CD14-positive monocyte (primary cell): Measurements from ENCODE around the gene SEC22A. TPM values are rescaled to one million over a fixed set of nuclear protein-coding genes. Genes with fewer than 3 reads are reported as not detected.
"Not testable (repeated sequence)": the region's sequence is repeated elsewhere in the genome, so short reads cannot be mapped to it uniquely, and the experiment has no call there.

ENCODE experiments used
- DNase-seq, 3 donors: peaks; one replicate each; pipeline ENCODE4 v3.0.0-alpha.2; 2011 to 2022
- H2AFZ ChIP-seq: 2 replicates; pipeline ENCODE4 v1.6.0; 2012; ENCODE audit warnings: mild to moderate bottlenecking, low read depth, low read length, inconsistent platforms; ENCODE audit not compliant: insufficient read depth, poor library complexity, severe bottlenecking
- H3K27ac ChIP-seq, 2 donors: 1 replicate in 1 of 2; 2 replicates in 1 of 2; pipeline ENCODE4 v1.5.1; 2012 to 2013; ENCODE audit warnings: low read length in 2 of 2, control low read depth in 1 of 2, inconsistent platforms in 1 of 2, low read depth in 1 of 2, mild to moderate bottlenecking in 1 of 2
- H3K27me3 ChIP-seq, 2 donors: one replicate each; pipeline versions ENCODE4 v1.6.0 to v1.6.1; 2011 to 2013; ENCODE audit warnings: low read length in 2 of 2; ENCODE audit not compliant: control insufficient read depth in 2 of 2, insufficient read depth in 2 of 2
- H3K36me3 ChIP-seq, 2 donors: replicated peaks in 1 of 2; 1 replicate in 1 of 2; 2 replicates in 1 of 2; pipeline versions ENCODE4 v1.5.1 to v1.6.1; 2012 to 2013; ENCODE audit warnings: low read length in 2 of 2, control low read depth in 1 of 2, inconsistent platforms in 1 of 2, mild to moderate bottlenecking in 1 of 2; ENCODE audit not compliant: insufficient read depth in 2 of 2, control insufficient read depth in 1 of 2
- H3K4me1 ChIP-seq, 2 donors: 1 replicate in 1 of 2; 2 replicates in 1 of 2; pipeline versions ENCODE4 v1.5.1 to v1.6.1; 2012 to 2013; ENCODE audit warnings: low read length in 2 of 2, control low read depth in 1 of 2, inconsistent platforms in 1 of 2, mild to moderate bottlenecking in 1 of 2, moderate library complexity in 1 of 2; ENCODE audit not compliant: insufficient read depth in 2 of 2, control insufficient read depth in 1 of 2
- H3K4me2 ChIP-seq: replicated peaks from 2 replicates; pipeline ENCODE3; 2012; ENCODE audit warnings: low read length, moderate library complexity, mild to moderate bottlenecking; ENCODE audit not compliant: poor library complexity, severe bottlenecking; ENCODE audit errors: extremely low read depth
- H3K4me3 ChIP-seq, 3 experiments: fragments of 200-600 bp in 1 of 3; sonication (generic) in 1 of 3; replicated peaks in 1 of 3; 1 replicate in 2 of 3; 2 replicates in 1 of 3; pipeline ENCODE4 v1.5.1; 2011 to 2013; ENCODE audit warnings: low read length in 3 of 3, mild to moderate bottlenecking in 3 of 3, control low read depth in 2 of 3, low read depth in 2 of 3, inconsistent platforms in 1 of 3, moderate library complexity in 1 of 3
- H3K79me2 ChIP-seq: 2 replicates; pipeline ENCODE4 v1.6.0; 2012; ENCODE audit warnings: mild to moderate bottlenecking, control low read depth, inconsistent platforms, low read length, moderate library complexity; ENCODE audit not compliant: insufficient read depth
- H3K9ac ChIP-seq: 2 replicates; pipeline ENCODE4 v1.6.0; 2017; ENCODE audit warnings: low read length, mild to moderate bottlenecking; ENCODE audit not compliant: insufficient read depth, poor library complexity, severe bottlenecking
- H3K9me3 ChIP-seq, 2 donors: replicated peaks in 1 of 2; 1 replicate in 1 of 2; 2 replicates in 1 of 2; pipeline versions ENCODE4 v1.5.1 to v1.6.1; 2012 to 2013; ENCODE audit warnings: low read length in 2 of 2, control low read depth in 1 of 2; ENCODE audit not compliant: control insufficient read depth in 1 of 2, insufficient read depth in 1 of 2
- H4K20me1 ChIP-seq: 2 replicates; pipeline ENCODE4 v1.6.0; 2012; ENCODE audit warnings: mild to moderate bottlenecking, low read length, control low read depth, moderate library complexity; ENCODE audit not compliant: insufficient read depth
- H3K27ac Mint-ChIP-seq, 7 donors: one replicate each; pipeline ENCODE4 v1.8.0; 2020; ENCODE audit warnings: mild to moderate bottlenecking in 7 of 7, mixed read lengths in 7 of 7, moderate library complexity in 6 of 7, inconsistent platforms in 2 of 7
- H3K27me3 Mint-ChIP-seq, 3 donors: one replicate each; pipeline ENCODE4 v1.8.0; 2021 to 2022; ENCODE audit warnings: low read depth in 3 of 3, mild to moderate bottlenecking in 3 of 3, mixed read lengths in 3 of 3, moderate library complexity in 3 of 3, inconsistent platforms in 1 of 3
- H3K36me3 Mint-ChIP-seq, 2 donors: one replicate each; pipeline ENCODE4 v1.8.0; 2020; ENCODE audit warnings: mixed read lengths in 2 of 2, inconsistent platforms in 1 of 2, mild to moderate bottlenecking in 1 of 2
- H3K4me1 Mint-ChIP-seq: one replicate; pipeline ENCODE4 v1.8.0; 2020; ENCODE audit warnings: mild to moderate bottlenecking, mixed read lengths
- H3K4me3 Mint-ChIP-seq, 2 donors: one replicate each; pipeline ENCODE4 v1.8.0; 2020; ENCODE audit warnings: mild to moderate bottlenecking in 2 of 2, mixed read lengths in 2 of 2, moderate library complexity in 1 of 2
- H3K9me3 Mint-ChIP-seq, 7 donors: one replicate each; pipeline ENCODE4 v1.8.0; 2020 to 2022; ENCODE audit warnings: mixed read lengths in 7 of 7, mild to moderate bottlenecking in 6 of 7, moderate library complexity in 6 of 7, inconsistent platforms in 2 of 7
- WGBS: methylation state at CpG from one replicate; pipeline ENCODE4 v1.1.5; 2013; ENCODE audit warnings: missing lambda C conversion rate; ENCODE audit not compliant: insufficient coverage; 5-methylcytosine and 5-hydroxymethylcytosine counted together
- intact Hi-C, 2 donors: fragments of 100-400 bp; cut with micrococcal nuclease; formaldehyde crosslinking; loops; one replicate each; pipeline versions ENCODE4 v1.15.0 to v1.15.1; 2023
- polyA plus RNA-seq, 3 donors: library from polyadenylated mRNA; depleted of rRNA in 1 of 3; unstranded in 2 of 3; stranded (reverse) in 1 of 3; fragments of 300-500 nt in 2 of 3; fragments of >200 nt in 1 of 3; fragmentation: Illumina TruSeq in 2 of 3; gene quantifications; 1 replicate in 2 of 3; 2 replicates in 1 of 3; pipeline ENCODE4 v1.2.3, GENCODE V29; 2012 to 2021
- TF ChIP-seq, protein P1 (sequence below): fragments of 200-600 bp; IDR thresholded peaks from one replicate; pipeline ENCODE4 v1.8.0; 2022; ENCODE audit warnings: antibody characterized with exemption, mild to moderate bottlenecking

SEC22A gene
- polyA plus RNA-seq, 3 donors = 6.4 to 11.0 (median 8.8) TPM

DNA sequence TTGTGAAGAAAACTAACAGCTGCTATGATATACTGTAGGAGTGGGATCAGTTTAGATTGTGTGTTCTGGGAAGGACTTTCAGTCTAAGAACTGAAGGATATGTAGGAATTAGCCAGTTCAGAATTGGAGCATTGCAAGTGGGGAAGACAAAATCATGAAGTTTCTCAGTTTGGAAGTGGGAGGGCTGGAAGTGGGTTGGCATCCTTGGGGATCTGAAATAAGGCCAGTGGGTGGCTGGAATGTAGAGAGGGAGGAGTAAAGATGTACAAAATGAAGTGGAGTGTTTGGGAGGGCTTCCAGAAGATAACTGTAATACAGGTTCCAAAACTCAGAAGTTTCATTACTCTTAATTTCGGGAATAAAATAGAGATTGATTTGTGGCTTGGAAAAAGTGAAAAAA, 17.2 kb downstream of the SEC22A start:
- Mint-ChIP-seq H3K4me3 (no peak overlapping the region), H3K9me3 (no peaks in the 10 kb centered on the region), H3K27me3 (no peaks in the 10 kb centered on the region), H3K27ac (peak overlapping the region in 1 of 7 donors; percentile 44), H3K36me3 (peaks cover 29 to 43% of the 10 kb centered on the region in 2 donors), H3K4me1 (peaks cover 6% of the 10 kb centered on the region)
- no peaks in the 10 kb centered on the region for H3K9me3 ChIP-seq
- TF ChIP-seq, protein P1, sequence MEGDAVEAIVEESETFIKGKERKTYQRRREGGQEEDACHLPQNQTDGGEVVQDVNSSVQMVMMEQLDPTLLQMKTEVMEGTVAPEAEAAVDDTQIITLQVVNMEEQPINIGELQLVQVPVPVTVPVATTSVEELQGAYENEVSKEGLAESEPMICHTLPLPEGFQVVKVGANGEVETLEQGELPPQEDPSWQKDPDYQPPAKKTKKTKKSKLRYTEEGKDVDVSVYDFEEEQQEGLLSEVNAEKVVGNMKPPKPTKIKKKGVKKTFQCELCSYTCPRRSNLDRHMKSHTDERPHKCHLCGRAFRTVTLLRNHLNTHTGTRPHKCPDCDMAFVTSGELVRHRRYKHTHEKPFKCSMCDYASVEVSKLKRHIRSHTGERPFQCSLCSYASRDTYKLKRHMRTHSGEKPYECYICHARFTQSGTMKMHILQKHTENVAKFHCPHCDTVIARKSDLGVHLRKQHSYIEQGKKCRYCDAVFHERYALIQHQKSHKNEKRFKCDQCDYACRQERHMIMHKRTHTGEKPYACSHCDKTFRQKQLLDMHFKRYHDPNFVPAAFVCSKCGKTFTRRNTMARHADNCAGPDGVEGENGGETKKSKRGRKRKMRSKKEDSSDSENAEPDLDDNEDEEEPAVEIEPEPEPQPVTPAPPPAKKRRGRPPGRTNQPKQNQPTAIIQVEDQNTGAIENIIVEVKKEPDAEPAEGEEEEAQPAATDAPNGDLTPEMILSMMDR = no peak
- no peak overlapping the region for H3K27ac ChIP-seq
- no peak overlapping the region for H2AFZ ChIP-seq
- no CpG with 5 or more reads among the region's 1 CpG for WGBS
- peaks cover 20 to 46% of the 10 kb centered on the region in 2 donors for H3K36me3 ChIP-seq
- H3K4me1 ChIP-seq = no peaks in the 10 kb centered on the region
- no peak overlapping the region for H3K4me3 ChIP-seq
- no peaks in the 10 kb centered on the region for H3K27me3 ChIP-seq
- no peak for DNase-seq
- no peak overlapping the region for H3K9ac ChIP-seq
- no peaks in the 10 kb centered on the region for H4K20me1 ChIP-seq
- no peaks in the 10 kb centered on the region for H3K79me2 ChIP-seq
- no peak overlapping the region for H3K4me2 ChIP-seq
- intact Hi-C loops = no loop called here

DNA sequence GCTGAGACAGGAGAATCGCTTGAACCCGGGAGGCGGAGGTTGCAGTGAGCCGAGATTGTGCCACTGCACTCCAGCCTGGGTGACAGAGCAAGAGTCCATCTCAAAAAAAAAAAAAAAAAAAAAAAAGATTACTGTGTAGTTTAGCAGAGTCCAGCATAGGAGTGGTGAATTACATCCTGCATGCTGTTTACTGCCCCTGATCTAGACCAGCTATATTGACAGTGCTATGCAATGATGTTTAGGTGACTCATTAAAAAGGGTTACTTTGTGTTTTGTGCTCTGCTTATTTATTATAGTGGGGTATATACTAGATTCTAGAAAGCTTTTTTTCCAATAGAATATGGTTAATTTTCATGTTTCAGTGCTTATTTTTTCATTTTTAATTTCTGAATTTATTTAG, 19.6 kb downstream of the SEC22A start:
- H3K4me3 Mint-ChIP-seq, intact Hi-C loops, H3K4me1 ChIP-seq, H2AFZ ChIP-seq, H3K4me1 Mint-ChIP-seq, H4K20me1 ChIP-seq, H3K27me3 Mint-ChIP-seq, H3K27me3 ChIP-seq, H3K4me3 ChIP-seq, DNase-seq, H3K27ac Mint-ChIP-seq, H3K9ac ChIP-seq, H3K4me2 ChIP-seq, H3K9me3 Mint-ChIP-seq, H3K9me3 ChIP-seq, H3K27ac ChIP-seq, H3K79me2 ChIP-seq: not testable (repeated sequence)
- peaks cover 27 to 44% of the 10 kb centered on the region in 2 donors for H3K36me3 Mint-ChIP-seq
- H3K36me3 ChIP-seq = peaks cover 27 to 51% of the 10 kb centered on the region in 2 donors
- WGBS = no CpG with 5 or more reads among the region's 4 CpGs
